Activated T-cell treated with anti-CD3 and anti-CD28 coated beads for 4 hours (primary cell): ENCODE measurements around the gene SHISAL1.

Source experiments
- DNase-seq: peaks from one replicate; pipeline ENCODE4 v3.0.0-alpha.2; 2020

The SHISAL1 gene

DNA sequence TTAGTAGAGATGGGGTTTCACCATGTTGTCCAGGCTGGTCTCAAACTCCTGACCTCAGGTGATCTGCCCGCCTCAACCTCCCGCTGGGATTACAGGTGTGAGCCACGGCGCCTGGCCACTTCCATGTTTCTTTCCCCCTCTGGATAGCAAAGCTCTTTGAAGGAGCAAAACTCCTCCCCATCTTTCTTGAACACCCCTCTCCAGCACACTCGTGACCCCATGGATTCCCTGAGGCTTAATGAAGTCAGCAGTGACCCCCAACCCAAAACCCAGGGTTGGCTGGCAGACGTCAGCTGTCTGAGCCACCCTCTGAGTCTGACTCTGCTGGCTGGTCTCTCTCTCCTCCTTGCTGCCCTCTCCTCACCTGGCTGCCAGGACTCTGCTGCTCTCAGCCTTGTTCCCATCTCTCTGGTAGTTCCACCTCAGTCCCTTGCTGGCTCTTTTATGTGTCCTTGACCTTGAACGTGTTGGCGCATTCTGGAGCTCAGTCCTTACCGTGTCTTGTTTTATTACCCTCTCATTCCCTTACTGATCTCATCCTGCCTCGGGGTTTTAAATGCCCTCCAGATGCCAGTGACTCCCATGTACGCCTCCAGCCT, 87.6 kb downstream of the SHISAL1 start:
- DNase-seq, result no peak

- DNase-seq, result no peak
Measured at GRCh38 chr22:44224166-44224565, 88.6 kb downstream of the SHISAL1 start.

DNA sequence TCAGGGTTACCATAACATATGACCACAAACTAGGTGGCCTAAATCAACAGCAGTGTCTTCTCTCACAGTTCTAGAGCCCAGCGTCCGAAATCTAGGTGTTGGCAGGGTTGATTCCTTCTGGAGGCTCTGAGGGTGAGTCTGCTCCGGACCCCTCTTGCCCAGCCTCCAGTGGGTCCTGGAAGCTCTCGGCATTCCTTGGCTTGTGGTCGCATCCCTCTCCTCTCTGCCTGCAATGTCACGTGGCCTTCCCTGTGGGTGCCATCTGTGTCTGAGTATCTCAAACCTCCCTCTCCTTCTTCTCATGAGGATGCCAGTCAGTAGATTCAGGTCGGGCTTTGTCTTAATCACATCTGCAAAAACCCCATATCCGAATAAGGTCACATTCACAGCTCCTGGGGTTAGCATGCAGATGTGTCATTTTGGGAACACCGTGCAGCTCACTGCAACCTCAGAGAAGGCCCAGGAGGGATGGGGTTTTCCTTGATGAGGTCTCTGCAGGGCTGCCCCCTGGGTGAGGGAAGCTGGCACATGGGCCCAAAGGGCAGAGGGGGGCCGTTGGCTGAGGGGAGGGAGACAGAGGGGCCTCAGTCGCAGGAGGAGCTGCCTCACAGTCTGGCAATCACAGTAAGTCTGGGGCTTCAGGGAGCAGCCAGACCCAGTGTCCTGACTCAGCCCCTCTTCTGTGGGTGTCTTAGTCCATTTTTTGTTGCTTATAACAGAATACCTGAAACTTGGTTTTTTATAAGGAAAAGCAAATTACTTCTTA, 90.9 kb downstream of the SHISAL1 start:
- DNase-seq, result no peak

DNA sequence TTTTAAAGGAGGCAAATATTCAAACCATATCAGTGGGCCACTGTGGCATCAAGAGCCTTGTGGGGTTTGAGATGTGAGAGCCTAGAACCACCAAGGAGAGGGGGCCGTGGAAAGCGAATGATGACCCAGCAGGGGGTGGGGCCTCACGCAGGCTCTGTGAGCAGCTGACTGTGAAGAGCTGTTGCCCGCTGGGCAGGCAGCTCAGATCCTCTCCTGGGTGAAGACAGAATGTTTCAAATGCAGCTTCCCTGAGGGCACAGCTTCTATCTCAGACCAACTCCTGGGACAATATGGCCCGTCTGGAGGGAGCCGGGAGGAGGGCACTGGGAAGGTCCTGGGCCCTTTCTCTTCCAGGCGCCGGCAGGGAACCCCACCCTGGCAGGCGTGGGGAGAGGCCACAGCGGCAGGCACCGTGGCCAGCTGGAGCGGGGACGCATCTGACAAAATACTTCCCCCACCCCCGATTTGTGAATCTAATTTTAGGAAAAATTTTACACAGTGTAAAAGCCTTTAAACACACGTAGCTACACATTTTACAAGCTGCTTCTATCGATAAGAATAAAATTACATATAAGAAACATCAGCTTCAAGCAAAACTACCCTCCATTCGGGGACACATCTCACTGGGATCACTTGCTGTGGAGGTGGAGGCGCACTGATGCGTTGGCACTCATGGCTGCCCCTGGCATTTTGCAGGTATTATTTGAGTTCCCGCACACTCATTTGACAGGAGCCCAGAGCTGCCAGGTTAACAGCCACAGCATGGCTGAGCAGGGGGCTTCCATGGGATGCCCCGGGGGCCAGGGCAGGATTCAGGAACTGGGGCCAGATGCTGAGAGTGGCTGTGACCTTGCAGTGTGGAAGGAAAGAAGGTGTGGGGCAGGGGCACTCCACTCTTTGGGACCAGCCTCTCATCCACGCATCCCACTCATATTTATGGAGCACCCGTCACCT, 91.7 kb downstream of the SHISAL1 start:
- no peak for DNase-seq

DNA sequence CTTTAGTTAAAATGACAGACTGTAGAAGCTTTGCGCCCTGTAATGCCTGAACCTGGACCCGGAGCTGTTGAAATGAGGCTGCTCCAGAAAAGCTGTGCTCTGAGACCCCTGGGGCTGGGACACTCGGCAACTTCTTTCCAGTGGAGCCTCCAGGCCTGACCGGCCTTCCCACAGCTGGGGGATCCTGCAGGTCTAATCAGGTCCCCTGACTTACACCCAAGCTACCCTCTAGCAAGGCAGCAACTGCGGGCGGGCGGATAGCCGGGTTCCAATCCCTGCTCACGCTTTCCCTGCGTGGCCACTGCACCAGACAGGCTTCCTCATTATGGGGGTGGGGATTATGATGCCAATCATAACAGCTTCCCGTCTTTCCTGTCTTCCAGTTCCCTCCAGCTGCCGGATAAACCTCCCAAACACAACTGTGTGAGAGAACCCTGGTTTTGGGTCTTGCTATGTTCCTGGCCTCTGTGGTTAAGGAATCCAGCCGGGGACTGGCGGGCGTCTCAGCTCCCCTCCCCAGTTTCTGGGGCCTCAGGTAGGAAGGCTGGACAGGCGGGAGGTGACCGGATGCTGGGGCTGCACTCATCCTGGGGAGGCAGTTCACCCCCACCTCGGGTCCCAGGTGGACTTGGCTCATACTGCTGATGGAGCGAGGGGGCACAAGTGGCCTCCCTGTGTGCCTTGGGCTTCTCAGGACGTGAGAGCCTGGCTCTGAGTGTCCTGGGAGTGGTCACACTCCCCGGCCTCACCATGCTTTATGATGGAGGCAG, 93.5 kb downstream of the SHISAL1 start:
- DNase-seq, result no peak

DNA sequence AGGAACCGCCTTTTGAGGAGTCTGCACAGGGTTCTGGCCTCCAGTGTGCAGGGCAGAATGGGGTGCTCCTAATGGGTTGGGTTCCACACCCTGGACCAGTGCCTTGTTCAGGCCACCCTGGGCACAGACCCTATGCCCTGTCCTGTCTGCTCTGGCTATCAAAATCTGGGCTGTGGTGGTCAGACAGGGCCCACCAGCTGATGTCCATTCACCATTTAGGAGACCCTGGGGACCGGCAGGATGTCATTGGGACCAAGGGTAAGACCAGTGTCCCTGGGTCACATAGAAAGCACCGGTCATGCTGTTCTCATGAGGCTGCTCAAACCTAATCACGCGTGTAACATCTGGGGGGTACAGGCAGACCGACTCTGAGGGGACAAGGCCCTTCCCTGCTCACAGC, 94.7 kb downstream of the SHISAL1 start:
- no peak for DNase-seq

DNA sequence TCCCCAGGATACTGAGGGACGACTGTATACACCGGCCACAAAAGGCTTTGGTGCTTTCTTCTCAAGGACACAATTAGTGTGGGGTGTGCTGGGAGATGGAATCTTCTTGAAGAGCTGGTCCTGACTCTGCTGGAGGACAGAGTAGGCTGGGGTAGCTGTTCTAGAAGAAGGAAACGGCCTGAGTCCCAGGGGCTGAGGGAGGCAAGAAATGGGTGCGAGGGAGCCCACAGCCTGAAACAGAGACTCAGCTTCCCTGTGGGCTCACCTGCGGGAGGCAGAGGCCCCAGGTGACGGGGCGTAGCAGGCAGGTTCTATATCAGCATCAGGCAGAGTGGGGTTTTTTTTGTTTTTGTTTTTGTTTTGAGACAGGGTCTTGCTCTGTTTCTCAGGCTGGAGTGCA, 95.4 kb downstream of the SHISAL1 start:
- DNase-seq, result no peak

DNA sequence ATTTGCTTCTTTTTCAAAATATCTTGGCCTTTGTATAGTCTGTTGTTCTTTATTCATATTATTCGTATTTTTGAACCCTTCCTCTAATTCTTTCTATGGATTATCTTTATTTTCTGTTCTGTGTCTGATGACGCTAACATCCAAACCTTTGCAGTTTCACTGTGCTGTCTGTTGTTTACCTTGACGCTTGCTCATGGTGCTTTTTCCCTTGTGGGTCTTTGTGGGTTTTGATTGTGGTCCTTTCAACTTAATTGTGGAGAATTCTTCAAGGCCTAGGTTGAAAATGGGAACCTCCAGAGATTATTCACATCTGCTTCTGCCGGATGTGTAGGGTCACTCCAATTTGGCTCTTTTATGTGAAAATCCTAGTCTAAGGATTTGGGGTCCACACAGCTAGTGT, 97.5 kb downstream of the SHISAL1 start:
- DNase-seq, result no peak

GRCh38 chr22:44214764-44215163, 98.0 kb downstream of the SHISAL1 start:
- DNase-seq, result no peak

DNA sequence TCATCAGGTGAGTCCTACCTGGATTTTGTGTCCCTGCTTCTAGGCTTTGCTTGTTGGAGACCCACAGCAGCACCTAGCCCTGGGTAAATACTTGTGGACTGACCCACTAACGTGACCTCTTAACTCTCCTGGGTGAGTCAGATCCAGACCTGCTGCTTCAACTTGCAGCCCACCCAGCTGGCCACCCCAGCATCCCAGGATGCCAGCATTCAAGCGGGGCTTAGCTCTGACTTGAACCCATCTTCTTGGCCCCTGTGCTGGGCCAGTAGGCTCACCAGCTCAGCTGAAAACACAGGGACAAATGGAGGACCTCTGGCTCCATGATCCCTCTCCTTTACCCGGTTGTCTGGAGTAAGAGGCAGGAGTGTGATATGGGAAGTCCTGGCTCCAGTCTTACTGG, 98.6 kb downstream of the SHISAL1 start:
- no peak for DNase-seq

DNA sequence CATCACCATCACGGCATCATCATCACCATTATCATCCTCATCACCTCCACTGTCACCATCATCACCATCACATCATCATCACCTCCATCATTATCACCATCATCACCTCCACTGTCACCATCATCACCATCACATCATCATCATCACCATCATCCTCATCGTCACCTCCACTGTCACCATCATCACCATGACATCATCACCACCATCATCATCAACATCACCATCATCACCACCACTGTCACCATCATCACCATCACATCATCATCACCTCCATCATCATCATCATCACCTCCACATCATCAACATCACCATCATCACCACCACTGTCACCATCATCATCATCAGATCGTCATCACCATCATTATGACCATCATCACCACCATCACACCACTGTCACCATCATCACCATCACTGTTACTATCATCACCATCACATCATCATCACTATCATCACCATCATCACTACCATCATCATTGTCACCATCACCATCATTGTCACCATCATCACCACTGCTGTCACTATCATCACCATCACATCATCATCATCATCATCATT, 99.2 kb downstream of the SHISAL1 start:
- no peak for DNase-seq

GRCh38 chr22:44212936-44213335, 99.8 kb downstream of the SHISAL1 start:
- no peak for DNase-seq

DNA sequence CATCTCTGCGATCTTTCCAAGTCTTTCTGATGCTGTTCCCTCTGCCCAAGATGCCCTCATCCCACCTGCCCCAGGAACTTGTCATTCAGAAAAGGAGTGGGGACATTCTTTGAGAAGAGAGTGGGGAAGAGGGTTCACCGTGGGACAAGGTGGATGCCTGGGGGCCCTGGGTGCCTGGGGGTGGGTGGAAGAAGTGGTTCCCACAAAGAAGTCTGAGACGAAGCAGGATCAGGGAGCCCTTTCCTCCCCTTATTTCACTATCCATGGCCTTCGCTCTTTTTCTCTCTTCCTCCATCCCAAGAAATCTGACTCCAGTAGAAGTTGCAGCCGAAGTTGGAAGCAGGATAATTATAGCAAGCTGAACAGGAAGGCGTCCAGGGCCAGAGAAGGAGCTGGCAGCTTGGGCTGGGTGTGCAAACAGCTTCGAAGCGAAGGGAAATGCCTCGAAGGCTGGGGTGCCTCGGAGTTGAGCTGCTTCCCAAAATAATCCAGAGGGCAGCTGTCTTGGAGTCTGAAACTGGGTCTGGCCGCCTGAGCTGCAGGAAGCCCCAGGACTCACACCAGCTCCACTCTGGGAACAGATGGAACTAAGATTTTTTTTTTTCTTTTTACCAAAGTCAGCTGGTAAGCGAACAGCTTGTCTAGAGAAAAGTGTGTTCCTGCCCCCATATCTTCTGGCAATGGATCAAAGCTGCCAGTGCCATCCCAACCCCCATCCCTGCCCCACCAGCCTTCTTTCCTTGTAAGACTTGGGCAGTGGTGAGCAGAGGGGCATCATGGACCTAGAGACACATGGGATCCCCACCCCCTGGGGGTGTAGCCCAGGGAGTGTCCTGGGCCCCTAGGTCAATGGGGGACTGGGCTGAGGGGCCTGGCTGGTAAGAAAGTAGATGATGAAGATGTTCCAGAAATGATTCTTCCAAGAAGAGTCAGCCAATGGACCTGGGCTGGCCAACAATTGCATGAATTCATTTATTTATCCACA, 100.5 kb downstream of the SHISAL1 start:
- DNase-seq, result no peak

GRCh38 chr22:44211256-44211945, 101.3 kb downstream of the SHISAL1 start:
- no peak for DNase-seq

DNA sequence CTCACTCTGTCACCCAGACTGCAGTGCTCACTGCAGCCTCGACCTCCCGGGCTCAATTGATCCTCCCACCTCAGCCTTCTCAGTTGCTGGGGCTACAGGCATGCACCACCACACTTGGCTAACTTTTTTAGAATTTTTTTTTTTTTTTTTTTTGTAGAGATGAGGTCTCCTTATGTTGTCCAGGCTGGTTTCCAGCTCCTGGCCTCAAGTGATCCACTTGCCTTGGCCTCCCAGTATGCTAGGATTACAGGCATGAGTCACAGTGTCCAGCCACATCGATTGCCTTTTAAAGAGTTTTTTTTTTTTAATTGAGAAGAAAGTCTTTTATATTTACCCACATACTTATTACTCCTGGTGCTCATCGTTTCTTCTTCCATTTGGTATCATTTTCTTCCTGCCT, 102.0 kb downstream of the SHISAL1 start:
- DNase-seq, result no peak

GRCh38 chr22:44209343-44209742, 103.4 kb downstream of the SHISAL1 start:
- no peak for DNase-seq

DNA sequence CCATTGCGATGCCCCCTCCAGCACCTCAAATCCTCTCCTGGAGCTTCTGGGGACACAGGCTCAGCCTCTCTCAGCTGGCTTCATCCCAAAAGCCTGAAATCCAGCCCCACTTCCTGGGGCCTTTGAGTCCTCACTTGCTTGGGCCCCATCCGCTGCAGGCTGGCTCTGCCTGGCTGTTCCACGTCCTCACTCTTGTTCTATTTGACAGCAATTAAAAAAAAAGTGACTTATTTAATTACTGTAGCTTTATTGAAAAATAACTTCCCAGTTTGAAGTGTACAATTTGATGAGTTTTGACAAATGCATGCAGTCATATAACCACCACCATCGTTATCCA, 104.8 kb downstream of the SHISAL1 start:
- DNase-seq, result no peak

GRCh38 chr22:44207173-44207980, 105.4 kb downstream of the SHISAL1 start:
- no peak for DNase-seq

- DNase-seq, result no peak
Measured at GRCh38 chr22:44206696-44207095, 106.1 kb downstream of the SHISAL1 start.

DNA sequence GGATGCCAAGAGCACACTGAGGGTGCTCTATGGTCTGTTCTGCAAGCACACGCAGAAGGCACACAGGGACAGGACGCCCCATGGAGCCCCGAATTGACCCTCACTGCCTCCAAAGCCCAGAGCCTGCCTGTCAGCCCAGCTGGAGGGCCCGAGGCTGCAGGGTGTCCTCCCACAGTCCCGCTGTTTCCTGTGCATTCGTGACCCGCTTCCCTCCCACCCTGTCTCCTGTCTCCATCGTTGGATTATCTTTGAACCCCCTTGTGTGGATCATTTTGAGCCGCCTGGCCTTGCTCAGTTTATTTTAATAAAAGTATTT, 106.5 kb downstream of the SHISAL1 start:
- DNase-seq, result no peak
